RWPE2 (cell line): ENCODE data around the gene SYNE1.

ENCODE experiments used
- ATAC-seq: fragments of 200-7000 bp; cut with Tn5 transposase; 3 replicates; pipeline ENCODE4 v1.9.1; 2021; ENCODE audit warnings: low read depth
- DNase-seq: peaks from one replicate; pipeline ENCODE4 v3.0.0-alpha.2; 2020; ENCODE audit warnings: low spot score
- H3K27ac ChIP-seq: fragments of 450-650 bp; 2 replicates; pipeline ENCODE4 v1.5.1; 2017; ENCODE audit warnings: mild to moderate bottlenecking; ENCODE audit not compliant: poor library complexity, severe bottlenecking
- H3K27me3 ChIP-seq: fragments of 250-450 bp; sonication (Bioruptor Pico); 2 replicates; pipeline ENCODE4 v1.5.1; 2021; ENCODE audit warnings: mild to moderate bottlenecking, moderate library complexity; ENCODE audit not compliant: insufficient read depth, poor library complexity, severe bottlenecking
- H3K36me3 ChIP-seq: fragments of 250-450 bp; sonication (Bioruptor Pico); 2 replicates; pipeline ENCODE4 v1.5.1; 2020; ENCODE audit warnings: low read depth, mild to moderate bottlenecking, moderate library complexity
- H3K4me1 ChIP-seq: fragments of 250-450 bp; sonication (Bioruptor Pico); 2 replicates; pipeline ENCODE4 v1.5.1; 2021; ENCODE audit warnings: mild to moderate bottlenecking, moderate library complexity; ENCODE audit not compliant: insufficient read depth, poor library complexity, severe bottlenecking
- H3K4me3 ChIP-seq: fragments of 250-450 bp; sonication (Bioruptor Pico); 2 replicates; pipeline ENCODE4 v1.5.1; 2021; ENCODE audit warnings: mild to moderate bottlenecking, moderate library complexity; ENCODE audit not compliant: severe bottlenecking
- H3K9me3 ChIP-seq: fragments of 250-450 bp; sonication (Bioruptor Pico); 2 replicates; pipeline ENCODE4 v1.5.1; 2021; ENCODE audit warnings: mild to moderate bottlenecking, moderate library complexity; ENCODE audit not compliant: severe bottlenecking
- TF ChIP-seq, protein P1 (sequence below): fragments of 450-650 bp; IDR thresholded peaks from one replicate; pipeline ENCODE4 v1.5.1; 2017; ENCODE audit warnings: mild to moderate bottlenecking, moderate library complexity; ENCODE audit not compliant: poor library complexity, severe bottlenecking

SYNE1 gene

DNA sequence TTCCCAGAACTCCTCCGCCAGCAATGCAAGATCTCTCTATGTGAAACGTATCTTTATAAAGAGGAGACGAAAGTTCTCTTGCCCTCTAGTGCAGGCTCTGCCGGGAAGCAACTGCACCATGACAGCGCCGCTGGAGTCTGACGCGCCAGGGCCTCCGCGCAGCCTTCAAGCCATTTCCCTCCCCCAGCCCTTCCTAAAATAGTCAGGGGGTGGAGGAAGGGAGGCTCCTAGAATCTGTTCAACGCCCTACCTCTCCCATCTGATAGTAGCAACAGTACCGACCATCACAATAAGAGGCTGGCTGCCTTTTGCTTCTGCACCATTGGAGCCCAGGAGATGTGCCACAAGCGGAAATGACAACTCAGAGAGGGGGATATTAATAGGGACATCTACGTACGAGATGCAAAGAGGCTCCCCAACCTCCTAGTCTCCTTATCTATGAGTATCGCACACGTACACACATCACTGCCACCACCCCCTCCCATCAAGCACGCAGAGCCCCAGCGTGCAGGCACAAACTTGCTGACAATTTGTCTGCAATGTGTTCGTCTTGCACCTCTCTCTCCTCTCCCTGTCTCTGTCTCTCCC lies 1.0 kb downstream of the SYNE1 start:
- no peak for DNase-seq
- TF ChIP-seq, protein P1, sequence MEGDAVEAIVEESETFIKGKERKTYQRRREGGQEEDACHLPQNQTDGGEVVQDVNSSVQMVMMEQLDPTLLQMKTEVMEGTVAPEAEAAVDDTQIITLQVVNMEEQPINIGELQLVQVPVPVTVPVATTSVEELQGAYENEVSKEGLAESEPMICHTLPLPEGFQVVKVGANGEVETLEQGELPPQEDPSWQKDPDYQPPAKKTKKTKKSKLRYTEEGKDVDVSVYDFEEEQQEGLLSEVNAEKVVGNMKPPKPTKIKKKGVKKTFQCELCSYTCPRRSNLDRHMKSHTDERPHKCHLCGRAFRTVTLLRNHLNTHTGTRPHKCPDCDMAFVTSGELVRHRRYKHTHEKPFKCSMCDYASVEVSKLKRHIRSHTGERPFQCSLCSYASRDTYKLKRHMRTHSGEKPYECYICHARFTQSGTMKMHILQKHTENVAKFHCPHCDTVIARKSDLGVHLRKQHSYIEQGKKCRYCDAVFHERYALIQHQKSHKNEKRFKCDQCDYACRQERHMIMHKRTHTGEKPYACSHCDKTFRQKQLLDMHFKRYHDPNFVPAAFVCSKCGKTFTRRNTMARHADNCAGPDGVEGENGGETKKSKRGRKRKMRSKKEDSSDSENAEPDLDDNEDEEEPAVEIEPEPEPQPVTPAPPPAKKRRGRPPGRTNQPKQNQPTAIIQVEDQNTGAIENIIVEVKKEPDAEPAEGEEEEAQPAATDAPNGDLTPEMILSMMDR, result no peak
- H3K9me3 ChIP-seq, result no peaks in the 10 kb centered on the region
- H3K4me1 ChIP-seq, result no peaks in the 10 kb centered on the region
- peak overlapping the region; percentile 36 for H3K4me3 ChIP-seq
- ATAC-seq, result peak; percentile 8; the same call in 1 of the 3 replicates
- H3K27ac ChIP-seq, result no peak overlapping the region
- peaks cover 5% of the 10 kb centered on the region for H3K27me3 ChIP-seq
- no peaks in the 10 kb centered on the region for H3K36me3 ChIP-seq

- H3K4me3 ChIP-seq, result no peak overlapping the region
- no peaks in the 10 kb centered on the region for H3K36me3 ChIP-seq
- peaks cover 5% of the 10 kb centered on the region for H3K27me3 ChIP-seq
- DNase-seq (no peak), ATAC-seq (no peak)
- no peak overlapping the region for H3K27ac ChIP-seq
- no peaks in the 10 kb centered on the region for H3K9me3 ChIP-seq
- TF ChIP-seq, protein P1, result no peak
- H3K4me1 ChIP-seq, result no peaks in the 10 kb centered on the region
Observed at GRCh38 chr6:152634773-152635172, 2.4 kb downstream of the SYNE1 start.

- ATAC-seq, result no peak
- Histone ChIP-seq H3K4me3 (no peak overlapping the region), H3K36me3 (no peaks in the 10 kb centered on the region), H3K9me3 (no peaks in the 10 kb centered on the region), H3K27me3 (peaks cover 1% of the 10 kb centered on the region), H3K27ac (no peak overlapping the region), H3K4me1 (no peaks in the 10 kb centered on the region)
- TF ChIP-seq, protein P1, result no peak
- DNase-seq, result no peak
Observed at GRCh38 chr6:152632121-152632782, 4.9 kb downstream of the SYNE1 start.

- no peak overlapping the region for H3K4me3 ChIP-seq
- no peaks in the 10 kb centered on the region for H3K4me1 ChIP-seq
- DNase-seq (no peak), ATAC-seq (no peak)
- no peak overlapping the region for H3K27ac ChIP-seq
- no peaks in the 10 kb centered on the region for H3K27me3 ChIP-seq
- no peaks in the 10 kb centered on the region for H3K9me3 ChIP-seq
- no peaks in the 10 kb centered on the region for H3K36me3 ChIP-seq
- TF ChIP-seq, protein P1, result no peak
Observed at GRCh38 chr6:152631376-152631775, 5.8 kb downstream of the SYNE1 start.

- H3K27me3 ChIP-seq, result no peaks in the 10 kb centered on the region
Observed at GRCh38 chr6:152630832-152631231, 6.3 kb downstream of the SYNE1 start.

More at GRCh38 chr6:152630832-152631231, 6.3 kb downstream of the SYNE1 start:
- TF ChIP-seq, protein P1, result no peak
- Histone ChIP-seq H3K9me3 (no peaks in the 10 kb centered on the region), H3K36me3 (no peaks in the 10 kb centered on the region), H3K4me1 (no peaks in the 10 kb centered on the region), H3K27ac (no peak overlapping the region), H3K4me3 (no peak overlapping the region)
- ATAC-seq, result no peak
- DNase-seq, result no peak
